ENCODE measurements around the gene TNFAIP2.
A peak's percentile ranks its signal among the peaks of the same experiment; 100 is the strongest.

TNFAIP2 gene, protein sequence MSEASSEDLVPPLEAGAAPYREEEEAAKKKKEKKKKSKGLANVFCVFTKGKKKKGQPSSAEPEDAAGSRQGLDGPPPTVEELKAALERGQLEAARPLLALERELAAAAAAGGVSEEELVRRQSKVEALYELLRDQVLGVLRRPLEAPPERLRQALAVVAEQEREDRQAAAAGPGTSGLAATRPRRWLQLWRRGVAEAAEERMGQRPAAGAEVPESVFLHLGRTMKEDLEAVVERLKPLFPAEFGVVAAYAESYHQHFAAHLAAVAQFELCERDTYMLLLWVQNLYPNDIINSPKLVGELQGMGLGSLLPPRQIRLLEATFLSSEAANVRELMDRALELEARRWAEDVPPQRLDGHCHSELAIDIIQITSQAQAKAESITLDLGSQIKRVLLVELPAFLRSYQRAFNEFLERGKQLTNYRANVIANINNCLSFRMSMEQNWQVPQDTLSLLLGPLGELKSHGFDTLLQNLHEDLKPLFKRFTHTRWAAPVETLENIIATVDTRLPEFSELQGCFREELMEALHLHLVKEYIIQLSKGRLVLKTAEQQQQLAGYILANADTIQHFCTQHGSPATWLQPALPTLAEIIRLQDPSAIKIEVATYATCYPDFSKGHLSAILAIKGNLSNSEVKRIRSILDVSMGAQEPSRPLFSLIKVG

DNA sequence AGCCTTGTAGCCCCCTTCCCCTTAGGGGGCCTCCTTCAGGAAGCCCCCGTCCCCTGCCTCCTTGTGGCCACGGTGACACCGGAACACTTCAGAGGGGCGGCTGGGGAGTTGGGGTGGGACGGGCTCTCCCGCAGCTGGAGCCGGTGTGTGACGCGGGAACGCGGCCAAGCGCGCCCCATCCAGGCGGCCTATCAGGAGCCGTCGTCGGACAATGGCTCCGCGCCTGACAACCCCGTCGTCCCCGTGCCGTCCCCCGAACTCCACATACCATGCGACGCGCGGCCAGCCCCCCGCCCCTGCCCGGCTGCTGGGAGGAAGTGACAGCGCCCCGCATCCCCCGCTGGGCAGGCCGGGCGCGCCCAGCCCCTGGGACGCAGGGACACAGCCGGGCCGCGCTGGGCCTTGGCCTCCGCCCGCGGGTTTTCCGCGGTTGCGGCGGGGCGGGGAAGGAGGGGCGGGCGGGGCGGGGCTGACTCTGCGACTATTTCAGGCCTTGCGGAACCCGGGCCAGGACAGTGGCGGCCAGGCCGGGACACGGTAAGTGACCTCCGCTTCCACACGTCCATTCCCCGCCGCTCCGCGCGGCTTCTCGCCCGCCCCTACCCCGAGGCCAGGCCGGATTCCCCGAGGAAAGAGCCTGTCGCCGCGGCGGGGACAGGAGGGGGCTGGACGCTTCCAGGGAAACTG is at the start of gene TNFAIP2:
Gene TNFAIP2 (plus strand): TSS at position 515 of the 687 bp plus-strand sequence. CDS start 2,997 bp downstream, outside the sequence.
- H3K4me3 ChIP-seq (ENCODE audit: low read length) = peak within 1 kb of the TSS; percentile 49
- H3K4me1 ChIP-seq (ENCODE audit: control insufficient read depth, low read depth, low read length) = peaks cover 12% of the 10 kb centered on the region
- peak within 1 kb of the TSS; percentile 16 for H3K9ac ChIP-seq (ENCODE audit: low read length)
- H3K27ac ChIP-seq (ENCODE audit: low read length) = no peak within 1 kb of the TSS
- H3K36me3 ChIP-seq (ENCODE audit: control insufficient read depth, low read depth, low read length) = no peaks in the 10 kb centered on the region
- no peaks in the 10 kb centered on the region for H3K9me3 ChIP-seq (ENCODE audit: control insufficient read depth, low read depth, low read length)
- H3K27me3 ChIP-seq (ENCODE audit: control insufficient read depth, insufficient read depth, low read length) = peaks cover 44% of the 10 kb centered on the region

DNA sequence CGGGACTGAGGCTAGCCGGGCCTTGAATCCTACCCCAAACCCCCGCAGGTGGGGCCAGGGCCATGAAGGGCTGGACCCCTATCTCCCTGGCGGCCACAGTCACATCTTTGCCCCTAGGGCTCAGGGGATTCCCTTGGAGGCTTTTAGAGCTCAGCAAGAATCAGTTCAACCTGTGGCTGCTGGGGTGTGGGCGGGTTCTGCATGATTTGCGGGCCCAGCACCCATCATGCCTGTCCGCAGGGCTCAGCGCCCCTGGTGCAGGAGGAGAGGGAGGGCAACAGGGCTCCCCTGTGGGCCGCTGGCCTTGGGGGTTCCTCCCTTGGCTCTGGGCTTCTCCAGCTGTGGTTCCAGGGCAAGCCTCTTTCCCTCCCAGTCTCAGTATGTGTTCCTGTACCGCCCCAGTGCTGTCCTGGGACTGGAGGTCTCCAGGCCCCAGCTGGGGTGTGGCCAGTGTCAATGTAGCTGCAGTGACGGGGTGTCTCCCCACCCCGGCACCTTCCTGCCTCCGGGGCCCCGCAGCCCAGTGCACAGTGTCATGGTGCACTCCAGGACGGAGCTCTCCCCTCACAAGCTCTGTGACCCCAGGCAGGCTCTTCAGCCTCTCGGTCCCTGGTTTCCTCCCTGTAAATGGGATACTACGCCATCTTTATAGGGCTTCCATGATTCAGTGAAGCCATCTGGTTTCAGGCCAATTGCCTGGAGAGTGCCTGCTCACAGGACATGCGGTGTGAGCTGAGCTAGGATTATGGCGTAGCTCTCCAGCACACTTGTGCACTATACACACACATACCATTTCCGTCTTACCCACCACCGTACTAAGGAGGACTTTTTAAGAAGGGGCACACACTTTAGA is 49.2 kb upstream of the TNFAIP2 start:
- Histone ChIP-seq H3K27ac (ENCODE audit: low read length) (no peak overlapping the region), H3K4me1 (ENCODE audit: control insufficient read depth, low read depth, low read length) (no peaks in the 10 kb centered on the region), H3K9me3 (ENCODE audit: control insufficient read depth, low read depth, low read length) (no peaks in the 10 kb centered on the region), H3K27me3 (ENCODE audit: control insufficient read depth, insufficient read depth, low read length) (peaks cover 8% of the 10 kb centered on the region), H3K36me3 (ENCODE audit: control insufficient read depth, low read depth, low read length) (no peaks in the 10 kb centered on the region), H3K9ac (ENCODE audit: low read length) (no peak overlapping the region), H3K4me3 (ENCODE audit: low read length) (no peak overlapping the region)

DNA sequence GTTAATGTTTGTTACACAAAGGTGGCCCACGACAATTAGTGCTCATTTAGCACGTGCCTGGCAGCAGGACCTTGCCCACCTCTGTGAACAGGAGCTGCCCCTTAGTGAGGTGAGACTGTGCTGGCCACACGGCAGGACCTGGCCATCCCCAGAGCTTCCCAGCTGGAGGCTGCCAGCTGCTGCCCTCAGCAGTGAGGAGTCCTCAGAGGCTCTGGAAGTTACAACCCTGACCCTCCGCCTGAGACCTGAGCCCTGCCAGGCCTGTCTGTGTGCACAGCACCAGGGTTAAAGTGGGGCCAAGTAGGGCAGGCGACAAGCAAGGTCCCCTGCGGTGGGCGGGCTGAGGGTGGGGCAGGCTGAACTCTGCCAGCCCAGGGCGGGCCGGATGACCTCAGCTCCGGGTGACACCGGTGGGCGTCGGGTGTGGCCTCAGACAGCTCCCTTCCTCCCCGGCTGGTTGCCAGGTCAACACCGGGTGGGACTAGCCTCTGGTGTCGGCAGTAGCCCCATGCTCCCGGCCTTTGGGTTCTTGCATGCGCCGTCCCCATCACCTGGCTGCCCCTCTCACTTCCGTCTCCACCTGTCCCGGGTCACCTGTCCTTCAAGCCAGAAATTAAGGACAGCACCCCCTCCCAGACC is 48.4 kb upstream of the TNFAIP2 start:
- H3K9ac ChIP-seq (ENCODE audit: low read length) = no peak overlapping the region
- no peaks in the 10 kb centered on the region for H3K9me3 ChIP-seq (ENCODE audit: control insufficient read depth, low read depth, low read length)
- H3K27me3 ChIP-seq (ENCODE audit: control insufficient read depth, insufficient read depth, low read length) = peaks cover 8% of the 10 kb centered on the region
- H3K4me1 ChIP-seq (ENCODE audit: control insufficient read depth, low read depth, low read length) = no peaks in the 10 kb centered on the region
- H3K36me3 ChIP-seq (ENCODE audit: control insufficient read depth, low read depth, low read length) = no peaks in the 10 kb centered on the region
- no peak overlapping the region for H3K27ac ChIP-seq (ENCODE audit: low read length)
- H3K4me3 ChIP-seq (ENCODE audit: low read length) = peak overlapping the region; percentile 55

DNA sequence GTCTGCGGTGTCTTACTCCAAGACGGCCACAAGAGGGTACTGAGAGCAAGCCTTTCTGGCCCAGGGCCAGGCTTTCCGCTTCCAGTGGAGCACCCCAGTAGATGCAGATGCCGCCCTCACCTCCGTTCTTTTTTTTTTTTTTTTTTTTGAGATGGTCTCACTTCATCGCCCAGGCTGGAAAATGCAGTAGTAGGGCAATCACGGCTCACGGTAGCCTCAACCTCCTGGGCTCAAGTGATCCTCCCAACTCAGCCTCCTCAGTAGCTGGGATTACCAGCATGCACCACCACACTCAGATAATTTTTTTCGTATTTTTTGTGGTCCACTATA is 44.9 kb upstream of the TNFAIP2 start:
- H3K27ac ChIP-seq (ENCODE audit: low read length) = no peak overlapping the region
- no peaks in the 10 kb centered on the region for H3K36me3 ChIP-seq (ENCODE audit: control insufficient read depth, low read depth, low read length)
- H3K4me1 ChIP-seq (ENCODE audit: control insufficient read depth, low read depth, low read length) = no peaks in the 10 kb centered on the region
- H3K9me3 ChIP-seq (ENCODE audit: control insufficient read depth, low read depth, low read length) = no peaks in the 10 kb centered on the region
- H3K4me3 ChIP-seq (ENCODE audit: low read length) = no peak overlapping the region
- peaks cover 18% of the 10 kb centered on the region for H3K27me3 ChIP-seq (ENCODE audit: control insufficient read depth, insufficient read depth, low read length)
- H3K9ac ChIP-seq (ENCODE audit: low read length) = no peak overlapping the region

DNA sequence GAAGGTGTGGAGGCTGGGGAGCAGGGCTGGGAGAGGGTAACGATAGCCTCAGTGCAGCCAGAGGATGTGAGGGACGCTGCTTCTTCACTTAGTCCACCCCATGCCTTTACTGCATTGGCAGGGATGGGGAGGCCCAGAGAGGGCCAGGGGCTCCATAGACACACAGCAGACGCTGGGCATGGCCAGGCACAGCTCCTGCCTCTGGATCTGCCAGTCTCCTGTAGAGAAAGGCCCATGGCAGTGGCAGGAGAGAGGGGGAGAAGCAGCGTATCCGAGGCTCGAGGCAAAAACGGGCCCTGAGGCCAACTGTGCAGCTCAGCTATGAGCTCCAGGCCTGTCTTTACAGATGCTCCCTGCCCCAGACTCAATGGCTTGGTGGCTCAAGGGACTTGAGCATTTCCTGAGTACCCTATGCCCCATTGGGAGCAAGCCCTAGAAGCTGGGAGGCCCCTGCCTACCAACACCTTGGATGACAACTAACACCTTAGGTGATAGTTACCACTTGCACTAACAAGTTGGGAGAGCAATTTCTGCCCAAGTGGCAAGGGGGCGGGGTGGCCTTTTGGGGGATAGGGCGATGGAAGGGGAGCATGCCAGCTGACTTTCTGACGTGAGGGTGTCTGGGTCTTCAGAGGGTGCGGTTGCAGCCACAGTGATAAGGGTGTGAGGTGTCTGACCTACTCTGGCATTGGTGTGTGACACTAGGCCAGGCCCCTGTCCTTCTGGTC is 44.2 kb upstream of the TNFAIP2 start:
- H3K9me3 ChIP-seq (ENCODE audit: control insufficient read depth, low read depth, low read length) = no peaks in the 10 kb centered on the region
- H3K4me3 ChIP-seq (ENCODE audit: low read length) = no peak overlapping the region
- H3K9ac ChIP-seq (ENCODE audit: low read length) = no peak overlapping the region
- no peak overlapping the region for H3K27ac ChIP-seq (ENCODE audit: low read length)
- no peaks in the 10 kb centered on the region for H3K4me1 ChIP-seq (ENCODE audit: control insufficient read depth, low read depth, low read length)
- no peaks in the 10 kb centered on the region for H3K36me3 ChIP-seq (ENCODE audit: control insufficient read depth, low read depth, low read length)
- peaks cover 24% of the 10 kb centered on the region for H3K27me3 ChIP-seq (ENCODE audit: control insufficient read depth, insufficient read depth, low read length)

DNA sequence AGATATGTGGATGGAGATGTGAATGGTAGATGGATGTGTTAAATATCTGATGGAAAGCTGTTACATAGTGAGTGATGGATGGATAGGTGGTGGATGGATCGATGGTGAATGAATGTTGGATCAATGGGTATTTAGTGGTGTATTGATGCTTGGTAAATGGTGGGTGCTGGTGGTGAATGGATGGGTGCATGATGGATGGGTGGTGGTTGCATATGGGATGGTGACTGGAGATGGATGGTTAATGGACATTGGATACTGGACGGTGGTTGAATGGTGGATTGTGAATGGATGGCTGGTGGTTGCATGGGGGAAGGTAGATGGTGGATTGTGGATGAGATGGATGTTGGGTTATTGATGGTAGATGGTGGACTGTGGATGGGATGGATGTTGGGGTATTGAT is 41.3 kb upstream of the TNFAIP2 start:
- no peaks in the 10 kb centered on the region for H3K36me3 ChIP-seq (ENCODE audit: control insufficient read depth, low read depth, low read length)
- H3K9me3 ChIP-seq (ENCODE audit: control insufficient read depth, low read depth, low read length) = no peaks in the 10 kb centered on the region
- H3K9ac ChIP-seq (ENCODE audit: low read length) = no peak overlapping the region
- H3K27ac ChIP-seq (ENCODE audit: low read length) = no peak overlapping the region
- H3K4me3 ChIP-seq (ENCODE audit: low read length) = no peak overlapping the region
- peaks cover 29% of the 10 kb centered on the region for H3K27me3 ChIP-seq (ENCODE audit: control insufficient read depth, insufficient read depth, low read length)
- no peaks in the 10 kb centered on the region for H3K4me1 ChIP-seq (ENCODE audit: control insufficient read depth, low read depth, low read length)

DNA sequence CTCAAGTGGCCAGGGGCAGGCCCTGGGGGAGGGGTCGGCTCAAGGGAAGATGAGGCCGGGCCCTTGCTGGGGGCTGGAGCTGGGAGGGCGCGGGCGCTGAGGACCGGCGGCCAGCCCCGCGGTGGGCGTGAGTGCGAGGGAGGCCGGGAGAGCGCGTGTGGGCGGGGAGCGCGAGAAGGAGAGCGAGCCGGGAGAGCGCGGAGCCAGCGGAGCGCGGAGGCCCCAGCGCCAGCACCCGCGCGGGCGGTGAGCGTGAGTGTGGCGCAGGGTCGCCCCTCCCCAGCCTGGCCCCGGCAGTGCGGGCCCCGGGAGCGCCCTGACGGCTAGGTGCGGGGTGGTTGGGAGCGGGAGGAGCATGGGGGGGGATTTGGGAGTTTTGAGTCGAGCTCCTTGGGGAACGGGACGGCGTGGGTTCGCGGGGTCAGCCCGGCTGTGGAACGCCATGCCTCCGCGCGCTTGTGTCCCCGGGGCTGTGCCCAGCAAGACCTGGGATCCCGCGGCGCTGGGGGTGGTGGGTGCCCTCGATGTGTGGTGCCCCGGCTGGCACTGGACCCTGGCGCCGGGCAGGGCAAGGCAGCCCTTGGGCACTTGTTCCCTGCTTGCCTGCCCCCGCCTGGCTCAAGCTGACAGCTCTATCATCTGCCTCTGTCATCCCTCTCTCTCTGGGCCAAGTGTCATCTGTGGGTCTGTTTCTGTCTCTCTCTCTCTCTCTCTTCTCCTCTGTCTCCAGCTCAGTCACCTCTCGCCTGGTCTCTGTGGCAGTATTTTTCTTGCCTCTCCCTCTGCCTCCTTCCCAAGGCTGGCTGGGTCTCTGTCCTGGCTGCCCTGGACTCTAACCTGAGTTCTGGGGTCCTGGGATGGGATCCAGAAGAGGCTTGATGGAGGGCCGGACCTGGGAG is 39.0 kb upstream of the TNFAIP2 start, which contains the start of gene LBHD2:
Gene LBHD2 (plus strand): TSS at position 190 of the 899 bp plus-strand sequence. CDS start 1,803 bp downstream, outside the sequence.
- Histone ChIP-seq H3K27me3 (ENCODE audit: control insufficient read depth, insufficient read depth, low read length) (peaks cover 29% of the 10 kb centered on the region), H3K4me1 (ENCODE audit: control insufficient read depth, low read depth, low read length) (no peaks in the 10 kb centered on the region), H3K27ac (ENCODE audit: low read length) (no peak within 1 kb of the TSS), H3K9me3 (ENCODE audit: control insufficient read depth, low read depth, low read length) (no peaks in the 10 kb centered on the region), H3K4me3 (ENCODE audit: low read length) (no peak within 1 kb of the TSS), H3K9ac (ENCODE audit: low read length) (no peak within 1 kb of the TSS), H3K36me3 (ENCODE audit: control insufficient read depth, low read depth, low read length) (no peaks in the 10 kb centered on the region)

DNA sequence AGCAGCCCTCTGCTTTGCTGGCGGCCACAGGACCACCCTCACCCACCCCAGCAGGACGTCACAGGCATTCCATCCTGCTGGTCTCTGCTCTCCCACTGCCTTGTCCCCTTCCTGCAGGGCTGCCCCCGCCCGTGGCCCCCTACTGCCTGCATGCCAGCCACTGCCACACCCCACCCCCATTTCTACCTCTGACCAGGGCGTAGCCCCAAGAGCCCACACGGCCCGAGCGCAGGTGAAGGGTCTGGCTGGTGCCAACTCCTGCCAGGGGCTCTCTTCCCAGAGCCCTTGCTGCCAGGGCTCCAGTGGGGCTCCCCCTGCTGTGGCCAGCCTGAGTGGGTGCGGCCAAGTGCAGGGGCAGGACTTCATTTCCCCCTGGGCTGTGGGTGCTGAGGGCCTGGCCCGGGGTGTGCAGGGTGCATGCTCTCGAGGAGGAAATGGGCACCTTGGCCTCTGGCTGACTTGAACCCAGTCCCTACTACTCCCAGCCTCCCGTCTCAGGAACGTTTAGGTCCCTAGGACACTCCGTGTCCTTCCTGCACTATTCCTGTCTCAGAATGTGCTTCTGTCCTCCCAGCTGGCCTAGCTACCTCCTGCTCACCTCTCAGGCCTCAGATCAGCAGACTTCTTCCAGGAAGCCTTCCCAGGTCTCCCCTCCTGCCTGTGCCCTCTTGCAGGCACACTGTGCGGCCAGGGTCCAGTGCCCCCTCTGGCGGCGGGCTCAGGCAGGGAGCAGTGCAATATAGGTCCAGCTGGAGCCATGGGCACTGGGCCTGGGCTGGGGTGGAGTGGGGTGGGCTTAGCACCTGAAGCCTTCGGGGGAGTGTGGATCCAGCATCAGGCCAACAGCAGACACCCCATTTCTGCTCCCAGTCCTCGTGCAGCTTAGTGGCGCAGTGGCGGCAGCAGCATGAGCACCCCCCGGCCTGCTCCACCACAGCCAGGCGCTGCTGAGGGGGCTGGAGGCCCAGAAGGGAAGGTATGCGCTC is 37.9 kb upstream of the TNFAIP2 start:
- H3K4me1 ChIP-seq (ENCODE audit: control insufficient read depth, low read depth, low read length) = no peaks in the 10 kb centered on the region
- no peak overlapping the region for H3K9ac ChIP-seq (ENCODE audit: low read length)
- no peaks in the 10 kb centered on the region for H3K36me3 ChIP-seq (ENCODE audit: control insufficient read depth, low read depth, low read length)

DNA sequence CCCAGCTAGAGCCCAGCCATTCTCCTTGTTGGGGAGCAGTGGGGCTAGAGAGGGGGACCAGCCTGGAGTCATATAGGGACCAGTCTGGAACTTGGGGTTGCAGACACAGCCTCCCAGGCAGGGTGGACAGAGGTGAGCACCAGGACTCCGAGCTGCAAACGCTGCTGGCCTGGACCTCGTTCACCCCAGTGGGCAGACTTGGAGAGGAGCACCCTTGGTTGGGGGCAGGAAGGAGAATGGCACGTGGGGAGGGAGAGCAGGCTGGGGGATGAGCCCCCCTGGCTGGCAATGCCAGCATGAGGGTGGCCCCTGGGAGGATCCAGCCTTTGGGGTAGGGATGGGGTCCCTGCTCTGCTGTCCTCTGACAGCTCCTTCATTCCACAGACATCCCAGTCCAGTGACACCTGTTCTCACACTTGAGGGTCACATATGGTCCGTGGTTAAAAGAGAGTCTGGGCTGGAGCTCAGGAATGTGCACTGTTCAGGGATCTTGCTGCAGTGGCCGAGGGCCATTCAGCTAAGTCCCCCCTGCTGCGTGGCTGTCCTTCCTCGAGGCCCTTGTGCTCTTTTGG is 36.4 kb upstream of the TNFAIP2 start:
- Histone ChIP-seq H3K4me3 (ENCODE audit: low read length) (no peak overlapping the region), H3K9ac (ENCODE audit: low read length) (no peak overlapping the region), H3K36me3 (ENCODE audit: control insufficient read depth, low read depth, low read length) (no peaks in the 10 kb centered on the region), H3K4me1 (ENCODE audit: control insufficient read depth, low read depth, low read length) (no peaks in the 10 kb centered on the region), H3K27me3 (ENCODE audit: control insufficient read depth, insufficient read depth, low read length) (peaks cover 41% of the 10 kb centered on the region), H3K27ac (ENCODE audit: low read length) (no peak overlapping the region), H3K9me3 (ENCODE audit: control insufficient read depth, low read depth, low read length) (no peaks in the 10 kb centered on the region)

More for the DNA sequence above, 37.9 kb upstream of the TNFAIP2 start:
- Histone ChIP-seq H3K27ac (ENCODE audit: low read length) (no peak overlapping the region), H3K4me3 (ENCODE audit: low read length) (no peak overlapping the region), H3K9me3 (ENCODE audit: control insufficient read depth, low read depth, low read length) (no peaks in the 10 kb centered on the region), H3K27me3 (ENCODE audit: control insufficient read depth, insufficient read depth, low read length) (peaks cover 33% of the 10 kb centered on the region)
